Measurements from ENCODE around the gene STAT6. TPM values are rescaled to one million over a fixed set of nuclear protein-coding genes. Genes with fewer than 3 reads are reported as not detected.
"Not testable (repeated sequence)": the region's sequence is repeated elsewhere in the genome, so short reads cannot be mapped to it uniquely, and the experiment has no call there.

Gene STAT6
- total RNA-seq, 1 donor from 2014 or later: 318 TPM

DNA sequence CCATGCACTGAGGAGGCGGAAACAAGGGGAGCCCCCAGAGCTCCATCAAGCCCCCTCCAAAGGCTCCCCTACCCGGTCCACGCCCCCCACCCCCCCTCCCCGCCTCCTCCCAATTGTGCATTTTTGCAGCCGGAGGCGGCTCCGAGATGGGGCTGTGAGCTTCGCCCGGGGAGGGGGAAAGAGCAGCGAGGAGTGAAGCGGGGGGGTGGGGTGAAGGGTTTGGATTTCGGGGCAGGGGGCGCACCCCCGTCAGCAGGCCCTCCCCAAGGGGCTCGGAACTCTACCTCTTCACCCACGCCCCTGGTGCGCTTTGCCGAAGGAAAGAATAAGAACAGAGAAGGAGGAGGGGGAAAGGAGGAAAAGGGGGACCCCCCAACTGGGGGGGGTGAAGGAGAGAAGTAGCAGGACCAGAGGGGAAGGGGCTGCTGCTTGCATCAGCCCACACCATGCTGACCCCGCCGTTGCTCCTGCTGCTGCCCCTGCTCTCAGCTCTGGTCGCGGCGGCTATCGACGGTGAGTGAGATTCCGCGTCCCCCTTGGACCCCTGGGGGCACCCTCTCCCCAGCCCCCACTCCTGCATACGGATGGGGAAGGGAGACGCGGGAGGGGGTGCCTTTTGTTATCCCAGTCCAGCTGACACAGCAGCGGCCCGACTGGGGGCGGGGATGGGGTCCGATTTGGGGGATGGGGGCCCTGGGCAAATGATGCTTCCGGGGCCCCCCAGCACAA is 17.5 kb upstream of the STAT6 start:
- peaks cover 52% of the 10 kb centered on the region for H3K27me3 Mint-ChIP-seq (ENCODE audit: insufficient read depth)

DNA sequence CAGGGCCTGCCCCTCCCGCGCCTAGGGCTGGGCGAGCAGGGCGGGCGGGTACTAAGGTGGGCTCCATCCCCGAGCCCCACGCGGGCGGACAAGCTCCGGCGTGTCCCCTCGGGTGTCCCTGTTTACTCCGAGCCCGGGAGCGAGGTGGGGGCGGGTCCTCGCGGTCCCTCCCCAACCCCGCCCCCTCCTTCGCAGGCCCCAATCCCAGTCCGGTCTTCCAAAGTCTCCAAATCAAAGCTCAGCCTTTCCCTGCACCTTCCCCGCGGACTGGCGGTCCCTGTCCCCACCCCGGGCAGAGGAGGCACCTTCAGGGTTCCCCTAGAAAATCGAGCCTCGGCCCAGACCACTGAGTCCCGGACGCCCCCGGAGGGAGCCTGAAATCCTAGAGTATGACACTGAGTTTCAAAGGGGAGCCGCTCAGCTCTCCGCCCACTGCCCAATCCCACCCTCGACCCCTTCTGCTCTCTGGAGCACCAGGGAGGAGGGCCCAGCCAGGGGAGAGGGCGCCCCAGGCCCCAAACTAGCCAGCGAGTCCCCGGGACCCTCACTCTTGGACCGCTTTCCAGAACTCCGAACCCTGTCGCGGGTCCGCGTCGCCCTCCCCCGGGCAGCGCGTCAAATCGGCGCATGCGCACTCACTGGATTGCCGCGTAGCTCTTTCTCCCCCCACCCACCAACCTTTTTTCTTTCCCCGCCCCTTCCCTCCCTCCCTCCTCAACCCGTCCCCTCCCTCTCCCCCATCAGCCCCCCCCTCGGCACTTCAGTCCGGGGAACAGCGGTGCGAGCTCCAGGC is 16.8 kb upstream of the STAT6 start, which contains the start of gene LRP1:
Gene LRP1, plus strand, starts transcription at position 758 of the 793 bp plus-strand sequence. CDS start 482 bp downstream, outside the sequence.
- peaks cover 11% of the 10 kb centered on the region for H3K9me3 Mint-ChIP-seq
- peaks cover 6% of the 10 kb centered on the region for H3K36me3 Mint-ChIP-seq (ENCODE audit: low read depth)
- DNase-seq (ENCODE audit: low spot score): peak; percentile 63
- peak within 1 kb of the TSS; percentile 85 for H3K4me3 Mint-ChIP-seq
- peaks cover 23% of the 10 kb centered on the region for H3K4me1 Mint-ChIP-seq (ENCODE audit: low read depth)
- peaks cover 53% of the 10 kb centered on the region for H3K27me3 Mint-ChIP-seq (ENCODE audit: insufficient read depth)
- H3K27ac Mint-ChIP-seq: no peak within 1 kb of the TSS
- intact Hi-C loops (cut with micrococcal nuclease): loop anchor here (2.0 kb wide), 1 partner anchor 115 kb away; no protein-coding TSS in a partner anchor

More for the DNA sequence above, 17.5 kb upstream of the STAT6 start:
- intact Hi-C loops (cut with micrococcal nuclease): no loop called here
- Mint-ChIP-seq H3K27ac (no peak overlapping the region), H3K9me3 (peaks cover 8% of the 10 kb centered on the region), H3K4me3 (no peak overlapping the region), H3K36me3 (ENCODE audit: low read depth) (peaks cover 3% of the 10 kb centered on the region), H3K4me1 (ENCODE audit: low read depth) (peaks cover 23% of the 10 kb centered on the region)
- no peak for DNase-seq (ENCODE audit: low spot score)

DNA sequence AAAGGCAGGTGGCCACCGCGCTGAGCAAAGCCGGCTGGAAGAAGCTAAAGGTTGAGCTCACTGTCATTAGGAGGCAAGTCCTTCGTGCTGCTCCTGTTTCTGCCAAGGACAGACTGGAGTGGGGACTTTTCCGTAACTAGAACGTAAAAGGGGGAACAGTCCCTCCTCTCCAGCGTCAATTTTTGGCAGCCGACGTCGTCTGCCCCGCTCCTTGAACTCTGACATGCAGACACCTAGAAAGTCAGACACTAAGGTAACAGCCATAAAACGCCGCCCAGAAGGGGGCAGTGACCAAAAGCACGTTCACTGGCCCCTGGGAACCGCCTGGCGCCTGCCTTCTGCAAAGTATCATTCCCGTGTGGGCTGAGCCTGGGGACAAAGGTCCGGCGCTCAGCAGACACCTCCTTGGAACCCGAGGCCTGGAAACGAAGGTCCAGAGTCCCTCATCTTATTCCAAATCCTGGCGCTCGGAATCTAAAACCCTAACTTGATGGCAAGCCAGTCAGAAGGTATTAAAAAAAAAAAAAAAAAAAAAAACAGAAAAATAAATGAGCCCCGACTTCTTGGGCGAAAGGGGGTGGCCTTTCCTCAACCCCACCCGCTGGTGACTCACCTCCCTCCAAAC is 16.1 kb upstream of the STAT6 start:
- Mint-ChIP-seq H3K27ac (no peak overlapping the region), H3K4me1 (ENCODE audit: low read depth) (peaks cover 23% of the 10 kb centered on the region), H3K27me3 (ENCODE audit: insufficient read depth) (peaks cover 55% of the 10 kb centered on the region), H3K36me3 (ENCODE audit: low read depth) (peaks cover 6% of the 10 kb centered on the region), H3K9me3 (peaks cover 17% of the 10 kb centered on the region), H3K4me3 (peak overlapping the region; percentile 85)
- DNase-seq (ENCODE audit: low spot score): peak; percentile 47
- intact Hi-C loops (cut with micrococcal nuclease): loop anchor here (2.0 kb wide), 1 partner anchor 116 kb away; no protein-coding TSS in a partner anchor

DNA sequence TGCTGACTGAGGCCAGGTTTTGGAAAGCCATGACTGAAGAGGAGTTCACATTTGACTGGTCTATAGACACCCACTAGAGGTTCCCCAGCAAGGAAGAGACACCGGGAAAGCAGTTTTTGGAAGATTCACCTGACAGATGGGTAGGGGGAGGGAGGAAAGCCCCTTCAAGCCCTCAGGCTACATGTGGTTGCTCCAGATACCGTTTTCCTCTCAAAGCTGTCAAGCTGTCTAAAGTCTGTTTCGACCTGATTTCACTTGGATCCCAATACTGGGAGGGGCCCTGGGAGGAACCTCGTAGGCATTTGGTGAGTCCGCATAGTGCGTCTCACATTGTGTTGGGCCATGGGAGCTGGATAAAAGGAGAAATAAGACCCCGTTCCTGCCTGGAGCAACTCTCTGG is 15.4 kb upstream of the STAT6 start:
- H3K4me3 Mint-ChIP-seq: peak overlapping the region; percentile 85
- H3K27me3 Mint-ChIP-seq (ENCODE audit: insufficient read depth): peaks cover 55% of the 10 kb centered on the region
- peaks cover 18% of the 10 kb centered on the region for H3K9me3 Mint-ChIP-seq
- H3K36me3 Mint-ChIP-seq (ENCODE audit: low read depth): peaks cover 6% of the 10 kb centered on the region
- peaks cover 23% of the 10 kb centered on the region for H3K4me1 Mint-ChIP-seq (ENCODE audit: low read depth)
- no peak overlapping the region for H3K27ac Mint-ChIP-seq
- DNase-seq (ENCODE audit: low spot score): no peak
- intact Hi-C loops (cut with micrococcal nuclease): loop anchor here (2.0 kb wide), 1 partner anchor 116 kb away; no protein-coding TSS in a partner anchor

DNA sequence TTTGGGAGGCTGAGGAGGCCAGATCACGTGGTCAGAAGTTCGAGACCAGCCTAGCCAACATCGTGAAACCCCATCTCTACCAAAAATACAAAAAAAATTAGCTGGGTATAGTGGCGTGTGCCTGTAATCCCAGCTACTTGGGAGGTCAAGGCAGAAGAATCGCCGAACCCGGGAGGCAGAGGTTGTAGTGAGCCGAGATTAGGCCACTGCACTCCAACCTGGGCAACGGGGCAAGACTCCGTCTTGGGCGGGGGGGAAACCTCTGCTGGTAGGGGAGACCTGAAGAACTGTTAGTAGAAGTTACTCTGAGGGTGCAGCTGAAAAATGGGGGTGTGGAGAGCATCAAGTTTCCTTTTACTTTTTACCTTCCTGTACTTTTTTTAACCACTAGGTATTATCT is 14.9 kb upstream of the STAT6 start:
- H3K4me3 Mint-ChIP-seq: no peak overlapping the region

DNA sequence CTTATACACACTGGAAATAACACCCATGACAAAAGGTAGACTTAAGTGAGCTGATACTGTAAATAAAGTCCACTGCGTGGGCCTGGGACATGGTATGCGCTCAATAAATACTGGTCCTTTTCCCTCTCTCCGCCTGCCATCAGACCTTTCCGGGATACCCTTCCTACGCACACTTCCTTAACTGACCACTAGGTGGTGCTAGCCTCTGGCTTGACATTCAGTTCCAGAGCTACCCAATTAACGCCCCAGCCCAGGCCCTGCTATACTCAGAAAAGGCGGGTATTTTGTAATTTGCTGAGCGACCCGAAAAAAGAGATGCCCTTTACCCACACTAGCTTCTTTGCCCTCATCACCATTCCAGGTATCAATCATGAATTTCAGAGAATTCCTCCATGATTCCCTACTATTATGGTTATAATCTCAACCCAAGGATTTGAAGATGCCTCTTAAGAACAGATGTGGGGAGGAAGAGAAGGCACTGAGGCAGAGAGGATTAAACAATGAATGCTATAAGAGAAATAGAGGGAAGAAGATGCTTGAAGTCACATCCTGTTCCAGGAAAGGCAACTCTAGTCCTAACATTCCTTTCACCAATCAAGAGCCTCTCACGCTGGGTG is 13.2 kb upstream of the STAT6 start:
- DNase-seq (ENCODE audit: low spot score): peak; percentile 62
- Mint-ChIP-seq H3K27ac (no peak overlapping the region), H3K9me3 (peaks cover 18% of the 10 kb centered on the region), H3K4me3 (no peak overlapping the region), H3K36me3 (ENCODE audit: low read depth) (peaks cover 6% of the 10 kb centered on the region), H3K4me1 (ENCODE audit: low read depth) (peaks cover 17% of the 10 kb centered on the region), H3K27me3 (ENCODE audit: insufficient read depth) (peaks cover 36% of the 10 kb centered on the region)
- intact Hi-C loops (cut with micrococcal nuclease): loop anchor here (1.0 to 2.0 kb wide), 4 partner anchors 12 to 59 kb away; no protein-coding TSS in a partner anchor

More for the DNA sequence above, 14.9 kb upstream of the STAT6 start:
- Mint-ChIP-seq H3K36me3 (ENCODE audit: low read depth) (peaks cover 6% of the 10 kb centered on the region), H3K9me3 (peaks cover 18% of the 10 kb centered on the region), H3K27me3 (ENCODE audit: insufficient read depth) (peaks cover 50% of the 10 kb centered on the region), H3K27ac (no peak overlapping the region), H3K4me1 (ENCODE audit: low read depth) (peaks cover 23% of the 10 kb centered on the region)
- intact Hi-C loops (cut with micrococcal nuclease): loop anchor here (2.0 kb wide), 1 partner anchor 117 kb away; no protein-coding TSS in a partner anchor
- DNase-seq (ENCODE audit: low spot score): no peak

DNA sequence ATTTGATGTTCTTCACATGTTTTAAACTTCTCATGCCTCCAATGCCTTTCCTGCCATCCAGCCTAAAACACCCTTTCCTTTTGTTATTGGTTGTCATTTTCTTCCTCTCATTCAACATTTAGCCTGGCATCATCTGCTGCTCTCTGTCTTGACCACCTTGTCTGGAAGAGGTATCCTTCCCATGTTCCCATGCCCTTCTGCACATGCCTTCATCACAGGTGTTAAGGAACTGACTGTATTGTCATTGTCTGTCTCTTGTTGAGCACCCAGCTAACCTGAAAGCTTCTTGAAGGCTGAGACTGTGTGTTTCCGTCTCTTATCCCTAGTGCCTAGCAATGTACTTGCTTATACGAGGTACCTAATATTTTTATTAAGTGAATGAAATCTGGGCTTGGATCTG is 12.7 kb upstream of the STAT6 start:
- DNase-seq (ENCODE audit: low spot score): no peak
- Mint-ChIP-seq H3K27me3 (ENCODE audit: insufficient read depth) (peaks cover 36% of the 10 kb centered on the region), H3K27ac (no peak overlapping the region), H3K4me3 (no peak overlapping the region), H3K36me3 (ENCODE audit: low read depth) (peaks cover 6% of the 10 kb centered on the region), H3K4me1 (ENCODE audit: low read depth) (peaks cover 17% of the 10 kb centered on the region), H3K9me3 (peaks cover 18% of the 10 kb centered on the region)
- intact Hi-C loops (cut with micrococcal nuclease): loop anchor here (1.0 to 2.0 kb wide), 4 partner anchors 12 to 59 kb away; no protein-coding TSS in a partner anchor

DNA sequence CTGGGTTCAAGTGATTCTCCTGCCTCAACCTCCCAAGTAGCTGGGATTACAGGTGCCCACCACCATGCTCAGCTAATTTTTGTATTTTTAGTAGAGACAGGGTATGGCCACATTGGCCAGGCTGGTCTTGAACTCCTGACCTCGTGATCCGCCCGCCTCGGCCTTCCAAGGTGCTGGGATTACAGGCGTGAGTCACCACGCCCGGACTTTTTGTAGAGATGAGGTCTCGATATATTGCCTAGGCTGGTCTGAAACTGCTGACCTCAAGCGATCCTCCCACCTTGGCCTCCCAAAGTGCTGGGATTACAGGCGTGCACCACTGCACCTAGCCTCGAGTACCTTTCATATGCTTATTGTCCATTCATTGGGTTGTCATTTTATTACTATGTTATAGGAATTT is 9.6 kb upstream of the STAT6 start:
- H3K27ac Mint-ChIP-seq; intact Hi-C loops (cut with micrococcal nuclease); H3K4me1 Mint-ChIP-seq (ENCODE audit: low read depth); H3K4me3 Mint-ChIP-seq; DNase-seq (ENCODE audit: low spot score); H3K36me3 Mint-ChIP-seq (ENCODE audit: low read depth): not testable (repeated sequence)
- H3K27me3 Mint-ChIP-seq (ENCODE audit: insufficient read depth): peaks cover 26% of the 10 kb centered on the region
- peaks cover 18% of the 10 kb centered on the region for H3K9me3 Mint-ChIP-seq

DNA sequence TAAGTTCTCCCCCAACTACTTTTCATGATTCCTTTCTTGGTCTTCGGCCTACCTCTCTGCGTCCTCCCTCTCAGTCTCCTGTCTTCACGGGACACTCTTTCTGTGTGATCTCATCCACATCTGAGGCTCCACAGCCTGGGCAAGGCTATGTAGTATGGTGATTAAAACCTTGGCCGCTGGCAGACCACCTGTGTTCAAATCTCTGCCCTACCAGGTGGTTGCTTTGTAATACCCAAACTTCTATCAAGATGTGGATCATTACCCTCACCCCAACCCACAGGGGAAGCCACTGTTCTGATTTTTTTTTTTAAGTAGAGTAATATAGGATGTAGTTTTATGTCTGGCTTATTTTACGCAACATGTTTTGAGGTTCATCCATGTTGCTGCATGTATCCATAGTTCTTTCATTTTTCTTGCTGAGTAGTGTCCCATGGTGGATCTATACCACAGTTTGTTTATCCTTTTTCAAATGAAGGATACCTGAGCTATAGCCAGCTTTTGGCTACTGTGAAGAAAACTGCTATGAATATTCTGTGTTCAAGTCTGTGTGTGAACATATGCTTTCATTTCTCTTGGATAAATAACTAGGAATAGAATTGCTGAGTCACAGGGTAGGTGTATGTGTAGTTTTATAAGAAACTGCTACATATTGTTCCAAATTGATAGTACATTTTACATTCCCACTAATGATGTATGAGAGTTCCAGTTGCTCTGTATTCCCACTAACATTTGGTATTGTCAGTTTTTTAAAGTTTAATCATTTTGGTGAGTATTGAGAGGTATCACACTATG is 8.3 kb upstream of the STAT6 start:
- Mint-ChIP-seq H3K27me3 (ENCODE audit: insufficient read depth) (peaks cover 17% of the 10 kb centered on the region), H3K9me3 (peaks cover 18% of the 10 kb centered on the region), H3K4me3 (no peak overlapping the region), H3K4me1 (ENCODE audit: low read depth) (peaks cover 6% of the 10 kb centered on the region), H3K27ac (no peak overlapping the region), H3K36me3 (ENCODE audit: low read depth) (peaks cover 6% of the 10 kb centered on the region)
- intact Hi-C loops (cut with micrococcal nuclease): no loop called here
- no peak for DNase-seq (ENCODE audit: low spot score)

DNA sequence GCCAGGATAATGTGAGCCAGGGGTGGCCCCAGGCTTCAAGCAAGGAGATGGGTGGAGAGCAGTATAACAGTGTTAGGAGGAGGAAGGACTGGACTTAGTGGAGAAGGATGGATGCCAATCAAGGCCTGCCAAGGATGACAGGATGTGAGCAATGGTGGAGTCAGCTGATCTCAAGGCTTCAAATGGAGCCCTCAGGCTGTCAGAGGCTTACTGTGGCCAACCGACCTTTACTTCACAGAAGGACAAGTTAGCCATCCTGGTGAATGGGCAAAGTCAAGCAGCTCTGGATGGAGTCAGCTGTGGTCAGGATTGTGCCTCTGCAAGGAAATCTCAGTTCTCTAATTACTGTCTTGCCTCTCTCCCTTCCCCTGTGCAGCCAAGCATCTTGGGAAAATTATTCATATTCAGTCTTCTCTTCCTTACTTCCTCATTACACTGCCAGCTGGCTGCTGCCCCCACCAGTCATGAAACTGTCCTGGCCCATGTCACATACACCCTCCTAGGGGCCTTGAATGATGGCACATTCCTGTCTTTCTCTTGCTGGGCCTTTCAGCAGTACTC is 7.6 kb upstream of the STAT6 start:
- DNase-seq (ENCODE audit: low spot score): no peak
- peaks cover 12% of the 10 kb centered on the region for H3K9me3 Mint-ChIP-seq
- intact Hi-C loops (cut with micrococcal nuclease): no loop called here
- peaks cover 4% of the 10 kb centered on the region for H3K36me3 Mint-ChIP-seq (ENCODE audit: low read depth)
- no peak overlapping the region for H3K27ac Mint-ChIP-seq
- peaks cover 11% of the 10 kb centered on the region for H3K27me3 Mint-ChIP-seq (ENCODE audit: insufficient read depth)
- H3K4me3 Mint-ChIP-seq: no peak overlapping the region
- H3K4me1 Mint-ChIP-seq (ENCODE audit: low read depth): no peaks in the 10 kb centered on the region

DNA sequence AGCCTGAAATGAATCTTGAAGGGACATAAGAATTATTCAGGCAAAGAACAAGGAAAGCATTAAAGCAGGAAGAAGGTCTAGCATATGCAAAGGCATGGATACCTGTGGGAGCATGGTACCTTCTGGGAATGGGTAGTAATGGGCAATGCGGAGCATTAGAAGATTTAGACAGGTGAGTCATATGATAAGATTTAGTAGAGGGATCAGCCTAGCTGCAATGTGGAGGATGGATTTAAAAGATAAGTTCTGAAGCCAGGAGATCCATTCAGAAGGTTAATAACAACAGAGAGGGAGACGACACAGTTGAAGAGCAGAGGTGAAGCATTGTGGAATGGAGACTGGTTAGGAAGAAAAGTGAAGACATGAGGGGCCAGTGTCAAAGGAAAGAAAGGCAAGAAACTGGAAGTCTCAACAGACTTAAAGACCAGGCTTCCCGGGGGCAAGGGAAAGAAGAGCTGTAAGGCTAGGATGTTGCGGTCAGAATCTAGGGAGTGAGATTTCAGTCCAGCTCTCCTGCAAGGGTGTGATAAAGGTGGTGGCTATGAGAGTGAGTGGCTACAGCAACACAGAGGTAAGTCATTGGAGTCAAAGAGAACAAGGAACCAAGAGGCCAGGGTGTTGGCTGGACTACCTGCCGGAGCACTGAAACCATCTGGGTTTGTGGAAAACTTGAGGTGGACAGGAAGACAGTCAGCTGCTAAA is 5.6 kb upstream of the STAT6 start:
- H3K4me1 Mint-ChIP-seq (ENCODE audit: low read depth): peaks cover 13% of the 10 kb centered on the region
- intact Hi-C loops (cut with micrococcal nuclease): no loop called here
- H3K9me3 Mint-ChIP-seq: no peaks in the 10 kb centered on the region
- no peak for DNase-seq (ENCODE audit: low spot score)
- H3K27me3 Mint-ChIP-seq (ENCODE audit: insufficient read depth): peaks cover 4% of the 10 kb centered on the region
- no peaks in the 10 kb centered on the region for H3K36me3 Mint-ChIP-seq (ENCODE audit: low read depth)
- no peak overlapping the region for H3K4me3 Mint-ChIP-seq
- no peak overlapping the region for H3K27ac Mint-ChIP-seq
